GM12873 (cell line): ENCODE measurements around the gene UQCC2.

Experiments
- CTCF ChIP-seq: IDR thresholded peaks from 2 replicates; pipeline ENCODE4 v1.5.1; 2012; ENCODE audit warnings: low read depth, mild to moderate bottlenecking, moderate library complexity, low read length, control low read depth; ENCODE audit not compliant: insufficient read depth; ENCODE audit errors: missing control alignments

The UQCC2 gene

DNA sequence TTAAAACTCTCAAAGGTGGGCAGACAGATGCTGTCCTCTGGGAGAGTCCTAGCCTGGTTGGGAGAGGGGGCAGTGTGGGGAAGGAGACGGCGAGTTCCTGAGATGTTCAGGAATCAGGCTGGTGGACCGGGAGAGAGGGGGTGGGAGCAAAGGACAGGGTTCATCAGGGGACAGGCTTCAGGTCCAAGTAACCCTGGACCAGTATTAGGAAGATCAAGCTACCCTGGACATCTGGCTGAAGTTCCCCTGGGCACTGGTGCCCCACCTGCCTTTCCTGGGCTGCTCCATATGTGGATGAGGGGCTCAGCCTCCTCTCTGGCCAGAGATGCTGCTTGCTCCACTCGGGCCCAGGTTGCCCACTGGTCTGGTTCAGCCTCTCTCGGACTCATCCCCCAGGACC lies 36.3 kb upstream of the UQCC2 start:
- TF ChIP-seq CTCF, result no peak

DNA sequence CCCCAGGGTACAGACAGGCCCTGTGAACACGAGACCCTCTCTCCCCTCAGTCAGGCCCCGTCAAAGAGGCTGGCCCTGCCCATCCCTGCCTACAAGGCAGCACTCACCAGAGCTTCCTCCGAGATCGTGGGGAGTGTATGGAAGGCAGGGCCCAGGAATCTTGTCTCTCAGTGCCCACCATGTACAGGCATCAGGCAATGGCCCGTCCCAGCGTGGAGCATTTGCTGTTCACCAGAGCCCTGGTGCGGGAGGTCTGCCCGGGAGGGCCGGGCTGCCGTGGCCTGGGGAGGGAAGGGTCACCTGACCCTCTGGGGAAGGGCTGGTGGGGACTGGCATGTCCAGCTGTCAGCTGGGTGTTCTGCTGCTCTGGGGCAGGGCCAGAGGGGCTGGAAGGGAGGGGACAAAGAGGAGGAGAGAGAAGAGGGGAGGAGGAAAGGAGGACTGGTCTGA lies 35.2 kb upstream of the UQCC2 start, which contains the start of gene IP6K3:
TSS of gene IP6K3 (minus strand) at position 255 of the 450 bp plus-strand sequence. CDS start 11,429 bp downstream, outside the sequence.
- TF ChIP-seq CTCF, result no peak

DNA sequence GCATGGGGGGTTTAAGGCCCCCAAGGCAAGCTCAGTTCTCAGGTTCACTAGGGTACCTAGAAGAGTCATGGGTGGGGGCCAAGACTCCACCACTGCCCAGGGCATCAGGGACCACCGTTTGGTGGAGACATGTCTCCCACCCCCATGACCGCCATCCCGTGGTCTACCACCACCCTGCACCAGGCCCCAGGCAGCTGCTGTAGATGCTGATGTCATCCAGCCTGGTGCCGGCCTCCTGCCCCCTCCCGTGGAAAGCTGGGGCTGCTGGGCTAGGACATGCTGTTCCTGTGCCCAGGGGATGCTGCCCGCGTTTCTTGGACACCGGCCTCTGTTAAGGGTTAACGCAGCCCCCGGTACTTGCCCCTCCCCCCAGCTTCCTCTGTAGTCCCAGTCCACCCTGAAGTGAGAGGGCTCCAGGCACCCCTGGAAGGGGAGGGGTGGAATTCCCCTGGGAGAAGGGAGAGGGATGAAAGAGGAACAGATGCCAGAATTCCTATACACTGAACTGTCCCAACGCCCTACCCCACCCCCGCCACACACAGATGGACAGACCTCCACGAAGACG lies 34.6 kb upstream of the UQCC2 start:
- TF ChIP-seq CTCF, result no peak

DNA sequence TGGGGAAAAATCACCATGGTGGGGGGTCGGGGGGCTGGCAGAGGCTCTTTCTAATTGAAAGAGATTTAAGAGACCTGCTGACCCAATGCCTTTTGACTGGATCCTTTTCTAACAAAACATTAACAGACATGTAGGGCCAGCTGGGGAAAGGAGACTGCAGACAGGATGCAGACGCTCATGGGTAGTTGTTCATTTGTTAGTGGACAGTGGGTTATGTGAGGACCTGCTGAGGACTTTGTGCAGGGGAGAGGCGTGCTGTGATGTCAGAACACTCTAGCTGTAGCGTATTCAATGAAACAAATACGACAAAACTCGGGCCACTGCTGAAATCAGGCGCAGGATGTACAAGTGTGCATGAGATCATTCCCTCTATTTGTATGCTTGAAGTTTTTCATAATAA lies 34.0 kb upstream of the UQCC2 start:
- TF ChIP-seq CTCF, result no peak

DNA sequence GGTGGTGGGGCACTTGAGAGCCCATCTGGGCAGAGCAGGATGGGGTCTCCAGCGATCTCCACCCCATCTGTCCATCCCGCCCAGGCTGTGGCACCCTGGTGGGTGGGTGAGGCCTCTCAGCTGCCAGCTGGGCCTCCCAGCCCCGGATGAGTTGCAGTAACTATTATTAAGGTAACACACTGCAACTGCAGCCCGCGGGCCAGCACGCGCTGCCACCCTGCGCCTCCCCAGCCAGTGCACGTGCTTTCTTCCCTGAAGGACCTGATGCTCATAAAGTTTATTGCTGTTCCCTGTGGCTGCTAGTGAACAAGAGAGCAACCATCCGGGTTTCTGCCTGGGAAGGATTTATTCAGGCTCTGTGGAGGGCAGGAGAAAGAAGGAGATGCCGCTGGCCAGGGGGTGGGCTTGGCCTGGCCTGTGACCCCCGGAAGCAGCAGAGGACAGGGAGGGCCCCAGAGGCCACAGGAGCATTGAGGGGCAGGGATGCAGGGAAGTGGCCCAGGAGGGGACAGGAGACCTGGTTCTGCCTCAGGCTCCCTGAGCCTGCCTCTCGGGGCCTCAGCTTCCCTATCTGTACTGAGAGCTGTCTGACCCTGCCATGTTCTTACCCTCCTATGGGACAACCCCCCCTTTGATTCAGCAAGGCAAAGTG lies 33.5 kb upstream of the UQCC2 start:
- no peak for TF ChIP-seq CTCF

GRCh38 chr6:33744001-33744848 lies 32.7 kb upstream of the UQCC2 start:
- peak; percentile 97 for TF ChIP-seq CTCF

GRCh38 chr6:33742837-33743236 lies 31.3 kb upstream of the UQCC2 start:
- TF ChIP-seq CTCF, result no peak
